Adipose tissue (tissue), 3 donors: ENCODE measurements around the gene DPM1. TPM values are rescaled to one million over a fixed set of nuclear protein-coding genes. Genes with fewer than 3 reads are reported as not detected.

Source experiments
- H3K27ac ChIP-seq: one replicate; pipeline ENCODE4 v1.5.1; 2013; ENCODE audit warnings: low read depth, low read length
- WGBS, 3 donors: extraction: QIAGEN DNeasy Blood & Tissue Kit; methylation state at CpG; one replicate each; pipeline ENCODE4 v1.1.7; 2013; 5-methylcytosine and 5-hydroxymethylcytosine counted together
- polyA plus RNA-seq, 3 donors: library from polyadenylated mRNA; stranded (reverse); fragments of 200-250 nt; gene quantifications; one replicate each; pipeline ENCODE4 v1.2.3, GENCODE V29; 2013
- donor health status: healthy with polysubstance abuse.
- donor health status: Bipolar disorder and iron deficiency.
- donor health status: healthy.

Gene DPM1
- polyA plus RNA-seq, 3 donors, result 44.6 to 54.4 (median 47.4) TPM

GRCh38 chr20:50913690-50914375 is 44.5 kb downstream of the DPM1 start:
- 57 to 73% (median 65%) methylated on average over 2 of the region's 2 CpGs for WGBS, 3 donors
- no peak overlapping the region for H3K27ac ChIP-seq

DNA sequence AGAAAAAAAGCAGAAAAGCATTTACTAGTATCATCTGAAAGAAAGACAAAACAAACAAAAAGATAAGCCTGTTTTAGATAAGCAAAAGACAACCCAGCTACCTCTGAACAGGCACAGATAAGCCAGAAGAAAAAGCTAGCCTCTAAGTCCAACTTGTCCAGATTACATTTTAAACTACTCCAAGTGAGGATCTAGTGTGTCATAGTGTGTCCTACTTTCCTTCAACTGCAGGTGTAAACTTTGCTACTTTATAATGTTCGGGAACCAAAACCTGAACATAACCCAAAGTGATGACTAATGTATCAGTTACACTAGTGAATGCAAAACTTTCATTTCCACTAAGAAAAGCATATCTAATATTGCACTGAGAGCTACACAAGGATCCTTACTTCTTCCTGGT is 46.6 kb downstream of the DPM1 start:
- no peak overlapping the region for H3K27ac ChIP-seq
- 40 to 75% (median 66%) methylated on average over 1 of the region's 1 CpG for WGBS, 3 donors

- WGBS, 3 donors, result 56 to 72% (median 59%) methylated on average over 3 of the region's 3 CpGs
- H3K27ac ChIP-seq, result no peak overlapping the region
Measured at GRCh38 chr20:50911030-50911429, 47.3 kb downstream of the DPM1 start.

GRCh38 chr20:50909413-50909812 is 48.9 kb downstream of the DPM1 start:
- WGBS, 3 donors, result 82 to 93% (median 92%) methylated on average over 3 of the region's 3 CpGs
- no peak overlapping the region for H3K27ac ChIP-seq

DNA sequence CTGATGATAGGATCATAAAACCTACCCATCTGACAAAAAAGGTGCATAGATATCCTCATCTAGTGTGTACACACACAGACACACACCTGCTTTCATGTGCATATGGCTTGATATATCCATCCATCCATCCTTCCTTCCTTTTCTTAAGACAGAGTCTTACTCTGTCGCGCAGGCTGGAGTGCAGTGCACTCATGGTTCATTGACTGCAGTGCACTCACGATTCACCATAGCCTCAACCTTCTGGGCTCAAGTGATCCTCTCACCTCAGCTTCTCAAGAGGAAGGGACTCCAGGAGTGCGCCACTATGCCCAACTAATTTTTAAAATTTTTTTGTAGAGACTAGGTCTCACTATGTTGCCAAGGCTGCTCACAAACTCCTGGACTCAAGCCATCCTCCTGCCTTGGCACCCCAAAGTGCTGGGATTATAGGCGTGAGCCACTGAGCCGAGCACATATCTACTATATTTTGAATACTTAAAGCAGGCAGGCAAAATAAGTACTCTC is 54.2 kb downstream of the DPM1 start:
- WGBS, 3 donors, result 67 to 84% (median 79%) methylated on average over 6 of the region's 6 CpGs
- no peak overlapping the region for H3K27ac ChIP-seq

- no peak overlapping the region for H3K27ac ChIP-seq
Measured at GRCh38 chr20:50903353-50904051, 54.8 kb downstream of the DPM1 start.

DNA sequence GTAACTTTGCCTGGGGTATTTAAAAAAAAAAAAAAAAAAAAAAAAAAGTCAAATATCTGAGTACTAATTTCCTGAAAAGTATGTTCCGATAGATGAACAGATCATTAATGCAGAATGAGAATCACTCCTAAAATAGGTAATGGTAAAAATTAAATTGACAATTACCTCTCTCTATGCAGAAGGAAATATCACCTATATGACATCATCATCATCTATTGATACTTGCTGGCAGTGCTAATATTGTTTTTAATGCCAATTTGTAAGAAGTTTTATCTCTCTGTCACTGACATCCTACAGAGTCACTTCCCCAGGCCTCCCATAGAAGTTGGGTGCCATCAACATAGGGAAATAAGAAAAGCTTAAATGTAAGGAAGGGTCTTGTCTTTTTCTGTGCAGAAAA is 57.0 kb downstream of the DPM1 start:
- 90 to 96% (median 96%) methylated on average over 1 of the region's 1 CpG for WGBS, 3 donors
- no peak overlapping the region for H3K27ac ChIP-seq

More at GRCh38 chr20:50903353-50904051, 54.8 kb downstream of the DPM1 start:
- 51 to 81% (median 76%) methylated on average over 8 of the region's 8 CpGs for WGBS, 3 donors

DNA sequence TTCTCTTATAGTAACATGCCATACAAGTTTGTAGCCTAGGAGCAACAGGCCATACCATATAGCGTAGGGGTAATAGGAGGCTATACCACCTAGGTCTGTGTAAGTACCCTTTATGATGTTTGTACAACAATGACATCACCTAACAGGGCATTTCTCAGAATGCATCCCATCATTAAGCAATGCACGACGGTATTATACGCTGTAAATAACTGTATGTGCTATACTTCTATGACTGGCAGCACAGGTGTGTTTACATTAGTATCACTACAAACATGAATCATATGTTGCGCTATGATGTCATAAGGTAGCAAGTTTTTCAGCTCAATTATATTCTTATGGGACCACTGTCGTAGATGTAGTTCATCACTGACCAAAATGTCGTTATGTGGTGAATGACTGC is 58.1 kb downstream of the DPM1 start:
- H3K27ac ChIP-seq, result no peak overlapping the region
- WGBS, 3 donors, result 95 to 98% (median 98%) methylated on average over 7 of the region's 7 CpGs

DNA sequence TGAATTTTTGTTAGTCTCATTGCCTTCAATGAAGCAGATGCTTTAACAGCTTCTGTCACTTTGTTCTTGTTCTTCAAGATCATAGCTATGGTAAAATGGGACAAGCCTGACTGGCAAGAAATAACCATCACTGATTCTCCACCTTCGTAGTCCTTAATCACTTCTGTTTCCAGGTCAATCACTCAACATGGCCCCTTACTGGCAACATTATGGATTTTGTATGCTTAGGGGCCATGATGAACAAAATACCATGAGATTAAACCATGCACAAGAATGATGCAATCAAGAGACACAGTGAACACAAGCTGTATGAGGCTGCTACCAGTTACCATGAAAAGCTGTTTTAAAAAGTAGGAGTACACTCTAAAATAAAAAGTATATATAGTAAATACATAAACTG is 59.9 kb downstream of the DPM1 start:
- 91 to 97% (median 94%) methylated on average over 1 of the region's 1 CpG for WGBS, 3 donors
- no peak overlapping the region for H3K27ac ChIP-seq

DNA sequence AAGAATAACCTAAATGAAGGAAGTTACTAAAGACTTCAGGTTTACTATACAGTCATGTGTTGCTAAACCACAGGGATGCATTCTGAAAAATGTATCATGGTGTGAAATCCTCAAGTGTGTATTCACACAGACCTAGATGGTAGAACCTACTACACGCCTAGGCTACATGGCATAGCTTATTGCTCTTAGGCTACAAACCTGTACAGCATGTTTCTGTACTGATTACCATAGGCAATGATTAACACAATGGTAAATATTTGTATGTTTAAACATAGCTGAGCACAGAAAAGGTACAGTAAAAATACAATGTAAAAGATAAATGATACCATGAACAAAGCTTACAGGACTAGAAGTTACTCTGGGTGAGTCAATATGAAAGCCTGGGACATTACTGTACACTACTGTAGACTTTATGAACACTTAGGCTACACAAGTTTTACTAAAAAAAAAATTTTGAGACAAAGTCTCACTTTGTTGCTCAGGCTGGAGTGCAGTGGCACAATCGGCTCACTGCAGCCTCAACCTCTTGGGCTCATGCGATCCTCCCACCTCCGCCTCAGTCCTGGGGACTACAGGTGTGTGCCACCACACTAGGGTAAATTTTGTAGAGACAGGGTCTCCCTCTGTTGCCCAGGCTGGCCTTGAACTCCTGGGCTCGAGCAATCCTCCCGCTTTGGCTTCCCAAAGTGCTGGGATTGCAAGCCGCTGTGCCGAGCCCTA is 63.1 kb downstream of the DPM1 start:
- H3K27ac ChIP-seq, result no peak overlapping the region
- WGBS, 3 donors, result 67 to 90% (median 84%) methylated on average over 8 of the region's 8 CpGs

DNA sequence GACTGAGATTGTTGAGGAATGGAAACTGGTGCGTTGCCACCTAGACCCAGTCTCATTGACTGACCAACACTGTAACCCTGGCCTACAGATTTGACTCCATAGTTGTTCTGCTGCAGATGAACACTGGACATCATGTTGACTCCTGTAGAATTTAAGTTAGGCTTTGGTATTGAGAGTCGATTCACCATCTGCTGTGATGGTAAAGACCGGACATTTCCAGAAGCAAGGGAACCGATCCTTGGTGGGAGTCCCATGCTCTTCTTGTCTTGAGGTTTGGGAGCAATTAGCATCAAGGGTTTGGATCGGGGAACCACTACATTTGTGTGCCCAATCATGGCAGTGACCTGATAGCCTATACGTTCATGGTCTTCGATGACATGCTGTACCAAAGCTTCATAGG is 64.7 kb downstream of the DPM1 start:
- no peak overlapping the region for H3K27ac ChIP-seq
- 96 to 99% (median 97%) methylated on average over 7 of the region's 7 CpGs for WGBS, 3 donors

DNA sequence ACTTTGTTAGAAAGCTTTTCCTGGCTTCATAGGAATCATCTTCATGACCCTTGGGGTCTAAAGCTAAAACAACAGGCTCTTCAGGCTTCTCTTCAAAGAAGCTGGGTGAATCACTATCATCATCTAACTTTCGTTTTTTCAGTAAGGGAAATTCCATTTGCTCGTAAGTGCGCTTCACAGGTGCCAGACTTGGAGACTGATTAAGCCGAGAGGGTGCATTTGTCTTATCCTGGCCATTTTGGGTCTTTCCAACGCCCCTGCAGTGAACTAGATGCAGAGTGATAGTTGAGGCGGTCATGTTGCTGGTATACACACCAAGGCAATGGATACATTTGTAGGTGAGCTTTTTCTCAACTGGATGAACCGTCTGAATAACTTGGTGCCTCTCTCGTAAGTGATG is 65.9 kb downstream of the DPM1 start:
- WGBS, 3 donors, result 94 to 96% (median 95%) methylated on average over 8 of the region's 8 CpGs

DNA sequence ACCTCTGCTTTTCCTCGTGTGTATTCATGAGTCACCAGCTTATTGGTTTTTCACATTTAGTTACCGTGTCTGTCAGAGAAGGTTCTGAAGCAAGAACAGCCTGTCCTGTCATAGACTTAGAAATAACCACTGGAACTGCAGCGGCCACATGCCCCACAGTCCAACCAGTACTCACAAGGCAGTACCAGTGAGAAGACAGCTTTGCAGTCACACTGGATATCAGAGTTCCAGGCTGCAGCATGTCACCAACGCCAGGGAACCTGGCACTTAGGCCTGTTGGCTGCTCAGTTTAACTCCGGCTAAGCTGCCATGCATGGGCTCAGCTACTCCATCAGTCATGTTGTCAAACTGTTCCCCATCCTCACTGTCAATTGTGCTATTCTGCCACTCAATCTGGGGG is 67.2 kb downstream of the DPM1 start:
- H3K27ac ChIP-seq, result no peak overlapping the region
- WGBS, 3 donors, result 86 to 90% (median 86%) methylated on average over 5 of the region's 5 CpGs

More for the DNA sequence above, 65.9 kb downstream of the DPM1 start:
- H3K27ac ChIP-seq, result no peak overlapping the region

DNA sequence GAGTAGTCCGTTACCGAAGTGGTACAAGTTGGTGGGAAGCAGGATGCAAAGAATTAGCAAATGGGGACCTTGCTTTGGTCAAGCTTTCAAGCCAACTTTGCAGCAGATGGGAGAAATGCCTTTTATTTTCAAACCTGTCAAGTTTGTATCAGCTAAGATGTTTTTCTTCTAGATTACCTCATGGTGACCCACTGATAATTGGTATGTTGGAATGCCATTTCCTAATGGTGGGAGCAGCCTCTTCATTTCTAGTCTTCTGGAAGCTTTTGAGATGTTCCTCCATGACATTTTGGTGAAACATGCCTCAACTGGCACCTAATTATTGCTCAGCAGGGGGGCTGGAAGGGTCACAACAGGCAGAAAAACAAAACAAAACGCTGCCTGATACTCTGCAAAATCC is 70.8 kb downstream of the DPM1 start:
- WGBS, 3 donors, result 93 to 98% (median 94%) methylated on average over 3 of the region's 3 CpGs

DNA sequence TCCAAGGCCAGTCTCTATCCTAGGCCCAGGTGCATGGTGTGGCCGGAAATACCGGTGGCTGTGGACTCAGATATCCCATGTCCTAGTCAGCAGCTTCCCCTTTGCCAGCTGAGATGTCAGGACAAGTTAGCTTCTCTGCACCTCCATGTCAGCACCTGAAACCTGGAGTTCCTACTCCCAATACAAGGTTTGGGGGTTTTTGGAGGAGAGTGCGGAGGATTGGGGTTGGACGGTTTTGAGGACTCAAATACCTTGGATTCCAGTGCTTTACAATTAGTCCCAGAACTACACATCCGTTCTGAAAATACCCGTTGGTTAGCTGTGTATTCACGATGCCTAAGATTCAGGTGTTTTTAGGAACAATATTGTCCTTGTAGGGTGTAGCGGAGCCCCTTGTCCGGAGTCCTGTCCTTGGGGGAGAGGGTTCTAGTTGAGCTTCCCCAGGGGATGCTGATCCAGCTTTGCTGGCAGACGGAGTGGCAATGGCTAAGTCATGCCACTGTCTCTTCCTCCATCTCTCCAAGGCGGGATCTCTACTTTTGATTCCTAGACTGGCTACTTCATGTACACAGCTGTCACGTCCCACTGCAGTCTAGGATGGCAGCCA is 72.0 kb downstream of the DPM1 start:
- WGBS, 3 donors, result 83 to 88% (median 85%) methylated on average over 12 of the region's 12 CpGs
- H3K27ac ChIP-seq, result no peak overlapping the region

More for the DNA sequence above, 70.8 kb downstream of the DPM1 start:
- no peak overlapping the region for H3K27ac ChIP-seq

DNA sequence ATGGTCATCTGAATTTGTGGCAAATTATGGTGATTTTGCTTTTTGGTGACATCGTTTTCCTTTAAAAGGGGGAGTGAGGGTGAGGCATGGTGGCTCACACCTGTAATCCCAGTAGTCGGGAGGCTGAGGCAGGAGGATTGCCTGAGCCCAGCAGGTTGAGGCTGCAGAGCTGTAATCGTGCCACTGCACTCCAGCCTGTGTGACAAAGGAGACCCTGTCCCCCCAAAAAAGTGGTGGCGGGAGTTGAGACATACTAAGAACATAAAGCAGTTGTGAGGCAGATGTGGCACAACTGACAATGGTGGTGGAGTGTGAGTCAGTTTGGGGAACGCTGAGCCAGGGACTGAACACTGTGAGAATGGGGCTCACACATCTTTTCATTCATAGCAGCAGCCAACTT is 72.6 kb downstream of the DPM1 start:
- WGBS, 3 donors, result 90 to 94% (median 92%) methylated on average over 5 of the region's 5 CpGs
- H3K27ac ChIP-seq, result no peak overlapping the region

DNA sequence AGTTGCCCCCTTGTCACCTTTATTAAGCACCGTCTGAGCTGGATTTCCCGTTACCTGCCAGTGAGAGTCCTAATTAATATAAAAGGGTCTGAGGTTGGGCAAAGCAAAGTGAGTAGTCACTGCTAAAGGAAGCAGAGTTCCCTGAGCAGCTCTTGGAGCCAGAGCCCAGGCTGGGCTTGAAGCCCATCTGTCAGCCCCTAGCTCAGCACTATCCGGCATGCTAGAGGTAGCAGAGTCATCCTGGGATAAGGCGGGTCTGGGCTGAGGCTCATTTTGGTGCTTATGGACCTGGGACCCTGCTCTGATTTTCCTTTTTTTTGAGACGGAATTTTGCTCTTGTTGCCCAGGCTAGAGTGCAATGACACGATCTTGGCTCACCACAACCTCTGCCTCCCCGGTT is 73.3 kb downstream of the DPM1 start:
- no peak overlapping the region for H3K27ac ChIP-seq
- 80 to 84% (median 82%) methylated on average over 7 of the region's 7 CpGs for WGBS, 3 donors
